ENCODE results near the gene MAP3K15.

GRCh38 chrX:19440713-19441112 lies 74.6 kb downstream of the MAP3K15 start:
- TF ChIP-seq CTCF (IDR thresholded peaks at IDR 0.05) = no peak
- no peak for TF ChIP-seq POLR2A (IDR thresholded peaks at IDR 0.05)
- TF ChIP-seq EP300 (IDR thresholded peaks at IDR 0.05) = no peak

Measured in upper lobe of left lung (tissue), 4 donors.